Mesenchymal stem cell (in vitro differentiated cells and primary cell): ENCODE results near the gene LAMC3.

Experiments
- DNase-seq: peaks from one replicate; pipeline ENCODE4 v3.0.0-alpha.2; 2013
- H2AFZ ChIP-seq: one replicate; pipeline ENCODE4 v1.6.1; 2013; ENCODE audit warnings: low read depth, mild to moderate bottlenecking, control low read depth, inconsistent platforms, low read length, moderate library complexity
- H2AK5ac ChIP-seq: 2 replicates; pipeline ENCODE4 v1.6.1; 2013; ENCODE audit warnings: low read length, moderate library complexity, mild to moderate bottlenecking, inconsistent platforms; ENCODE audit not compliant: severe bottlenecking
- H2BK120ac ChIP-seq: one replicate; pipeline ENCODE4 v1.6.1; 2013; ENCODE audit warnings: low read depth, mild to moderate bottlenecking, inconsistent platforms, low read length, moderate library complexity
- H2BK12ac ChIP-seq, 2 experiments: one replicate each; pipeline ENCODE4 v1.6.1; 2013; ENCODE audit warnings: inconsistent platforms in 2 of 2, low read length in 2 of 2, mild to moderate bottlenecking in 2 of 2, moderate library complexity in 2 of 2, control low read depth in 1 of 2
- H2BK15ac ChIP-seq: one replicate; pipeline ENCODE4 v1.6.1; 2013; ENCODE audit warnings: mild to moderate bottlenecking, low read depth, inconsistent platforms; ENCODE audit not compliant: poor library complexity, severe bottlenecking
- H2BK5ac ChIP-seq: 2 replicates; pipeline ENCODE4 v1.6.1; 2013; ENCODE audit warnings: low read depth, mild to moderate bottlenecking, low read length, control low read depth, inconsistent platforms; ENCODE audit not compliant: poor library complexity, severe bottlenecking
- H3K14ac ChIP-seq, 2 experiments: one replicate each; pipeline ENCODE4 v1.6.1; 2013; ENCODE audit warnings: inconsistent platforms in 2 of 2, low read length in 2 of 2, control low read depth in 1 of 2, mild to moderate bottlenecking in 1 of 2, moderate library complexity in 1 of 2
- H3K18ac ChIP-seq, 2 experiments: one replicate each; pipeline ENCODE4 v1.6.1; 2013; ENCODE audit warnings: inconsistent platforms in 2 of 2, low read length in 2 of 2, control low read depth in 1 of 2, low read depth in 1 of 2, mild to moderate bottlenecking in 1 of 2
- H3K23ac ChIP-seq, 2 experiments: one replicate each; pipeline ENCODE4 v1.6.1; 2013; ENCODE audit warnings: inconsistent platforms in 2 of 2, low read length in 2 of 2, mild to moderate bottlenecking in 2 of 2, moderate library complexity in 2 of 2, control low read depth in 1 of 2
- H3K27ac ChIP-seq: 2 replicates; pipeline ENCODE4 v1.5.1; 2013; ENCODE audit warnings: mild to moderate bottlenecking, moderate library complexity, low read length, control low read depth, inconsistent platforms; ENCODE audit not compliant: poor library complexity, severe bottlenecking
- H3K27me3 ChIP-seq, 2 experiments: 2 replicates each; pipeline versions ENCODE4 v1.6.1 to v1.7.0; 2013; ENCODE audit warnings: low read length in 2 of 2, mild to moderate bottlenecking in 2 of 2, moderate library complexity in 2 of 2, control low read depth in 1 of 2, inconsistent platforms in 1 of 2; ENCODE audit not compliant: control insufficient read depth in 1 of 2, insufficient read depth in 1 of 2
- H3K36me3 ChIP-seq, 2 experiments: 2 replicates each; pipeline versions ENCODE4 v1.6.1 to v1.7.0; 2013; ENCODE audit warnings: low read length in 2 of 2, control low read depth in 1 of 2, inconsistent platforms in 1 of 2, low read depth in 1 of 2, mild to moderate bottlenecking in 1 of 2; ENCODE audit not compliant: insufficient read depth in 2 of 2, control insufficient read depth in 1 of 2
- H3K4ac ChIP-seq, 2 experiments: one replicate each; pipeline ENCODE4 v1.6.1; 2013; ENCODE audit warnings: inconsistent platforms in 2 of 2, low read length in 2 of 2, mild to moderate bottlenecking in 2 of 2, moderate library complexity in 2 of 2, control low read depth in 1 of 2, low read depth in 1 of 2
- H3K4me1 ChIP-seq: 2 replicates; pipeline ENCODE4 v1.6.1; 2013; ENCODE audit warnings: low read depth, low read length, control low read depth; ENCODE audit not compliant: control insufficient read depth, insufficient read depth
- H3K4me2 ChIP-seq: 2 replicates; pipeline ENCODE4 v1.6.1; 2013; ENCODE audit warnings: low read length, mild to moderate bottlenecking, inconsistent platforms; ENCODE audit not compliant: poor library complexity, severe bottlenecking
- H3K4me3 ChIP-seq, 2 experiments: 2 replicates each; pipeline versions ENCODE4 v1.5.1 to v1.7.0; 2013; ENCODE audit warnings: low read length in 2 of 2, mild to moderate bottlenecking in 2 of 2, control low read depth in 1 of 2, low read depth in 1 of 2; ENCODE audit not compliant: insufficient read depth in 1 of 2
- H3K79me1 ChIP-seq: replicated peaks from 2 replicates; pipeline ENCODE4 v1.6.1; 2013; ENCODE audit warnings: mild to moderate bottlenecking, control low read depth, low read length, inconsistent platforms; ENCODE audit not compliant: poor library complexity, severe bottlenecking
- H3K9ac ChIP-seq: 2 replicates; pipeline ENCODE4 v1.7.0; 2013; ENCODE audit warnings: mild to moderate bottlenecking, low read length, moderate library complexity
- H3K9me3 ChIP-seq: 2 replicates; pipeline ENCODE4 v1.7.0; 2013; ENCODE audit warnings: mild to moderate bottlenecking, low read length; ENCODE audit not compliant: control insufficient read depth
- H4K8ac ChIP-seq: one replicate; pipeline ENCODE4 v1.6.1; 2013; ENCODE audit warnings: inconsistent platforms, mild to moderate bottlenecking, low read length, moderate library complexity
- H4K91ac ChIP-seq: one replicate; pipeline ENCODE4 v1.6.1; 2013; ENCODE audit warnings: mild to moderate bottlenecking, low read length, inconsistent platforms
- WGBS: methylation state at CpG from one replicate; pipeline ENCODE4 v1.1.7; 2013; ENCODE audit warnings: mixed read lengths; 5-methylcytosine and 5-hydroxymethylcytosine counted together

LAMC3 gene

DNA sequence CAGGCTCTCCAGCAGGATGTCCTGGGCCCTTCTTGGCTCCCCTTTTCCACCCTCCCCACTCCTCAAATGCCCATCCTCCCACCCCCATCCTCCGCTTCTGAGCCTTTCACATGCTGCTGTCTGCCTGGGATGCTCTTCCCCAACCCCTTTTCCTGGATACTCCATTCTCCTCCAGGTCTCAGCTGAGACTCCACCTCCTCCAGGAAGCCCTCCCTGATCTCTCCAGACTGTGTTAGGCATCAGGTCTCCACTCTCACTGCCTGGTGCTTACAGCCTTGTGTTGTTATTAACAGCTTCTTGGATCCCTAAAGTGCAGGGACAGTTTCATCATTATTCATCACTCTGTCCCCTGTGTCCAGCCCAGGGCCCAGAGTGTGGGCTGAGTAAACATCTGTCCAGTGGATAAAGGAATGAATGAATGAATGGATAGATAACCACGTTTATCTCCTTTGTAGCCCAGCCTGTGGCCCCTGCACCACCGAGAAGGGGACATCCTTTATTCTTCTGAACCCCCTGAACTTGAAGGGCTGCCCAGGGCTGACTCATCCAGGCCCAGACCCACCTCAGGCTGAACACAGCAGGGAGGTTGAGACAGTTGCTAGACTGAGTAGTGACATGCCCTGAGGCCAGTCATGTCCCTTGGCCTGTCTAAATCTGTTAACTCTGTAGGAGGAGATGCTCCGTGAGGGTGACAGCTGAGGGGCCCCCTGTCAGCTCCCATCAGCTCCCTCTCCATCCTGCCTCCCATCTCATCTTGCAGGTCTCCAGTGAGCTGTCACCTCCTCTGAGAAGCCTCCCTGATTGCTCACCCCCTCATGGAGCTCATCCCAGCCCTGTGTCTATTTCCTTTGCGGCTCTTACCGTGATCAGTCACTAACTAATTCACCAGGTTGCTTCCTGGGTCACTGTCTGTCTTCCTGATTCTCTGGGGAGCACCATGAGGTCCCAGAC, 14.6 kb upstream of the LAMC3 start:
- no peak overlapping the region for H2BK12ac ChIP-seq
- no peaks in the 10 kb centered on the region for H3K9me3 ChIP-seq
- H3K27ac ChIP-seq = no peak overlapping the region
- H2BK120ac ChIP-seq = no peak overlapping the region
- no peak overlapping the region for H2BK5ac ChIP-seq
- no peak overlapping the region for H4K8ac ChIP-seq
- no peak overlapping the region for H2AFZ ChIP-seq
- DNase-seq = peak; percentile 14
- no peak overlapping the region for H3K18ac ChIP-seq
- H4K91ac ChIP-seq = no peak overlapping the region
- H3K14ac ChIP-seq = no peak overlapping the region
- H3K4ac ChIP-seq = no peak overlapping the region
- WGBS = 70% methylated on average over 6 of the region's 6 CpGs
- no peaks in the 10 kb centered on the region for H3K36me3 ChIP-seq
- no peak overlapping the region for H3K4me2 ChIP-seq
- H3K9ac ChIP-seq = no peak overlapping the region
- no peaks in the 10 kb centered on the region for H3K79me1 ChIP-seq
- H3K4me1 ChIP-seq = peaks cover 12% of the 10 kb centered on the region
- no peak overlapping the region for H3K4me3 ChIP-seq
- no peak overlapping the region for H2BK15ac ChIP-seq
- H2AK5ac ChIP-seq = no peak overlapping the region
- H3K23ac ChIP-seq = no peak overlapping the region
- H3K27me3 ChIP-seq = peaks cover 11 to 40% of the 10 kb centered on the region in 2 experiments

DNA sequence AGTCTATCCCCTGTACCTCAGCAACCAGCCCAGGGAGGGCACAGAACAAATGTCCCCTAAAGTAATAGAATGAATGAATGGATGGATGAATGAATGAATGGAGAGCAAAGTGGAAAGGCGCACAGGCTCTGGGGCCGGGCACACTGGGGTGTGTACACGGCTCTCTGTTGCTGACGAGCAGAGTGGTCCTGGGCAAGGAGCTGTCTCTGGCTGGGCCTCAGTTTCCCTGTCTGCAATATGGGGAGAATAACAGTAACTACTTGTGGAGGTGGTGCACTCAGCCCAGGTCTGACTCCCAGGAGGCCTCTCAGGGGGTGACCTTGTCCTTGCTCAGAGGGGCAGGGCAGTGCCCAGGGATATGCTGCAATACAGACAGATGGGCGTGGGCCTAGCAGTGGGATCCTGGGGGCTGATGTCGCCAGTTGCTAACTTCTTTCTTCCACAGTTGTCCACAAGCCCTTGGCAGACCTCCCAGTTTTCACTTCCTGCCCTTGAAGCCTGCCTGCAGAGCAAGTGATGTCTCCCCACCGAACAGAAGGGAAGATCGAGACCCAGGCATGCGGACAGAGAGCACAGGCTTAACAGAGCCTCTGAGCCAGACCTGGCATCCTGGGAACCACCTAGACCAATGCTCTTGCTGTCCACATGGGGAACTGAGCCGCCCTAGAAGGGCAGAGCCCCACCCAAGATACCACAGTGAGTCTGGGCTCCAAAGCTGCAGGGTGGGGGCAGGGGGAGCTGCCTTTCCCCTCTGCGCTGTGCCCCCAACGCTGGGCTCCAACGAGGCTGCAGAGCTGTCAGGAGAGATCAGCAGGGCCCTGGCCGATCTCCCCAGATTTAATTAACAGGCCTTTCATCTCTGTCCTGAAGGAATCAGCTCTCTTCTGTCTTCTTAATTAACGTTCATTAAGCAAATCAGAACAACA, 13.6 kb upstream of the LAMC3 start:
- peak overlapping the region; percentile 3 for H2AFZ ChIP-seq
- no peaks in the 10 kb centered on the region for H3K9me3 ChIP-seq
- H4K91ac ChIP-seq = peak overlapping the region; percentile 9
- H2BK5ac ChIP-seq = no peak overlapping the region
- H3K4me3 ChIP-seq = no peak overlapping the region
- no peak overlapping the region for H2AK5ac ChIP-seq
- no peak overlapping the region for H3K4me2 ChIP-seq
- 40% methylated on average over 15 of the region's 15 CpGs for WGBS
- no peak overlapping the region for H3K18ac ChIP-seq
- no peak overlapping the region for H3K27ac ChIP-seq
- no peaks in the 10 kb centered on the region for H3K36me3 ChIP-seq
- H4K8ac ChIP-seq = no peak overlapping the region
- H3K23ac ChIP-seq = no peak overlapping the region
- H3K27me3 ChIP-seq = peaks cover 17 to 36% of the 10 kb centered on the region in 2 experiments
- H2BK120ac ChIP-seq = no peak overlapping the region
- peaks cover 12% of the 10 kb centered on the region for H3K4me1 ChIP-seq
- H3K4ac ChIP-seq = no peak overlapping the region
- no peak overlapping the region for H3K9ac ChIP-seq
- H2BK15ac ChIP-seq = no peak overlapping the region
- H3K79me1 ChIP-seq = no peaks in the 10 kb centered on the region
- peak; percentile 48 for DNase-seq
- H2BK12ac ChIP-seq = no peak overlapping the region
- H3K14ac ChIP-seq = no peak overlapping the region

DNA sequence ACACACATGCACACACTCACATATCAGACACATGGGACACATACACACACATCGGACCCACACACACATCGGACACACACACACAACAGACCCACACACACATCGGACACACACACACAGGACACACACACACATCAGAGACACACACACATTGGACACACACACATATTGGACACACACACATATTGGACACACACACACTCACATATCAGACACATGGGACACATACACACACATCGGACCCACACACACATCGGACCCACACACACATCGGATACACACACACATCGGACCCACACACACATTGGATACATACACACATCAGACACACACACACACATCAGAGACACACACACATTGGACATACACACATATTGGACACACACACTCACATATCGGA, 12.8 kb upstream of the LAMC3 start:
- no peak for DNase-seq
- peak overlapping the region; percentile 14 for H4K91ac ChIP-seq
- H2BK5ac ChIP-seq = no peak overlapping the region
- H2BK15ac ChIP-seq = no peak overlapping the region
- no peak overlapping the region for H3K27ac ChIP-seq
- no peak overlapping the region for H2BK12ac ChIP-seq
- no peak overlapping the region for H3K18ac ChIP-seq
- H3K27me3 ChIP-seq = peaks cover 20 to 35% of the 10 kb centered on the region in 2 experiments
- H3K9me3 ChIP-seq = no peaks in the 10 kb centered on the region
- H2BK120ac ChIP-seq = no peak overlapping the region
- H3K14ac ChIP-seq = no peak overlapping the region
- no peak overlapping the region for H3K4me2 ChIP-seq
- peaks cover 12% of the 10 kb centered on the region for H3K4me1 ChIP-seq
- H3K4ac ChIP-seq = no peak overlapping the region
- no peaks in the 10 kb centered on the region for H3K79me1 ChIP-seq
- H3K23ac ChIP-seq = no peak overlapping the region
- 95% methylated on average over 8 of the region's 8 CpGs for WGBS
- no peak overlapping the region for H3K4me3 ChIP-seq
- H3K9ac ChIP-seq = no peak overlapping the region
- no peak overlapping the region for H2AFZ ChIP-seq
- H2AK5ac ChIP-seq = no peak overlapping the region
- H3K36me3 ChIP-seq = no peaks in the 10 kb centered on the region
- no peak overlapping the region for H4K8ac ChIP-seq
